HepG2 (cell line): ENCODE measurements around the gene TMEM63B. TPM values are rescaled to one million over a fixed set of nuclear protein-coding genes. Genes with fewer than 3 reads are reported as not detected.

Experiments used
- AKAP8 ChIP-seq: sonication (generic); formaldehyde crosslinking; IDR thresholded peaks from 2 replicates; pipeline ENCODE4 v1.5.1; 2020; ENCODE audit warnings: mild to moderate bottlenecking, missing genetic modification reagents
- ATF1 ChIP-seq: IDR thresholded peaks from 2 replicates; pipeline ENCODE4 v1.6.1; 2016; ENCODE audit warnings: mild to moderate bottlenecking, control low read depth
- ISL2 ChIP-seq: sonication (generic); formaldehyde crosslinking; IDR thresholded peaks from 2 replicates; pipeline ENCODE4 v1.5.0; 2020; ENCODE audit warnings: missing genetic modification reagents
- MTF2 ChIP-seq: sonication (generic); formaldehyde crosslinking; IDR thresholded peaks from 2 replicates; pipeline ENCODE4 v1.5.0; 2020; ENCODE audit warnings: missing genetic modification reagents, borderline replicate concordance
- MXD4 ChIP-seq: IDR thresholded peaks from 2 replicates; pipeline ENCODE4 v1.6.1; 2016; ENCODE audit warnings: mild to moderate bottlenecking, missing biosample characterization, missing genetic modification reagents
- RCOR2 ChIP-seq: IDR thresholded peaks from 2 replicates; pipeline ENCODE4 v1.6.1; 2016; ENCODE audit warnings: missing biosample characterization, missing genetic modification reagents
- SETDB1 ChIP-seq: sonication (generic); formaldehyde crosslinking; IDR thresholded peaks from 2 replicates; pipeline ENCODE4 v1.5.1; 2020; ENCODE audit warnings: missing genetic modification reagents, mild to moderate bottlenecking, borderline replicate concordance
- SIN3B ChIP-seq: fragments of 150-350 bp; IDR thresholded peaks from 2 replicates; pipeline ENCODE4 v1.6.1; 2014; ENCODE audit warnings: low read length
- SMAD9 ChIP-seq: sonication (generic); formaldehyde crosslinking; IDR thresholded peaks from 2 replicates; pipeline ENCODE4 v1.5.1; 2020; ENCODE audit warnings: mild to moderate bottlenecking, missing genetic modification reagents
- ZBTB38 ChIP-seq: sonication (generic); formaldehyde crosslinking; IDR thresholded peaks from 2 replicates; pipeline ENCODE4 v1.5.1; 2020; ENCODE audit warnings: mild to moderate bottlenecking, missing genetic modification reagents
- ZFP62 ChIP-seq: sonication (generic); formaldehyde crosslinking; IDR thresholded peaks from 2 replicates; pipeline ENCODE4 v1.4.0; 2020; ENCODE audit warnings: missing genetic modification reagents
- ZKSCAN8 ChIP-seq: IDR thresholded peaks from 2 replicates; pipeline ENCODE4 v1.6.1; 2016; ENCODE audit warnings: borderline replicate concordance, missing genetic modification reagents, missing compliant biosample characterization
- ZNF317 ChIP-seq: sonication (generic); formaldehyde crosslinking; IDR thresholded peaks from 2 replicates; pipeline ENCODE4 v1.5.0; 2020; ENCODE audit warnings: mild to moderate bottlenecking, missing genetic modification reagents
- ZNF430 ChIP-seq: sonication (generic); formaldehyde crosslinking; IDR thresholded peaks from 2 replicates; pipeline ENCODE4 v1.9.0; 2021; ENCODE audit warnings: mild to moderate bottlenecking, missing genetic modification reagents
- ZNF614 ChIP-seq: IDR thresholded peaks from 2 replicates; pipeline ENCODE4 v1.6.1; 2018; ENCODE audit warnings: missing biosample characterization, missing genetic modification reagents, inconsistent platforms, borderline replicate concordance
- ZNF780A ChIP-seq: sonication (generic); formaldehyde crosslinking; IDR thresholded peaks from 2 replicates; pipeline ENCODE4 v1.8.0; 2022; ENCODE audit warnings: mild to moderate bottlenecking, missing genetic modification reagents, moderate library complexity
- polyA plus RNA-seq, 8 experiments: library from polyadenylated mRNA; depleted of rRNA in 3 of 8; stranded (reverse) in 7 of 8; unstranded in 1 of 8; fragments of >200 nt; fragmentation: Illumina TruSeq in 4 of 8; extraction: Trizol in 4 of 8; gene quantifications; 2 replicates each; pipeline versions ENCODE4 v1.2.1 to v1.2.3, GENCODE V29; 2011 to 2016; ENCODE audit warnings: low read depth in 4 of 8, missing spikeins in 1 of 8, mixed read lengths in 1 of 8; ENCODE audit not compliant: insufficient read depth in 1 of 8
- total RNA-seq, 5 experiments: library from RNA; depleted of rRNA; stranded (reverse); fragments of >200 nt; fragmentation: Illumina TruSeq; extraction: Trizol; gene quantifications; 2 replicates each; pipeline ENCODE4 v1.2.3, GENCODE V29; 2016; ENCODE audit warnings: low read depth in 1 of 5
- TF ChIP-seq, protein P1 (sequence below): sonication (generic); formaldehyde crosslinking; conservative IDR thresholded peaks from 2 replicates; pipeline ENCODE4 v1.5.0; 2020; ENCODE audit warnings: missing genetic modification reagents
- TF ChIP-seq, protein P2 (sequence below): sonication (generic); formaldehyde crosslinking; IDR thresholded peaks from 2 replicates; pipeline ENCODE4 v1.4.0; 2020; ENCODE audit warnings: mild to moderate bottlenecking, missing genetic modification reagents
- TF ChIP-seq, protein P3 (sequence below): sonication (generic); formaldehyde crosslinking; IDR thresholded peaks from 2 replicates; pipeline ENCODE4 v1.4.0; 2020; ENCODE audit warnings: mild to moderate bottlenecking, low read depth, missing genetic modification reagents

The TMEM63B gene
- total and polyA plus RNA-seq, 2 of the 13 experiments (the other 11 are each of a cell fraction or from before 2014, with no cell fraction given): 27.4 to 75.8 TPM

DNA sequence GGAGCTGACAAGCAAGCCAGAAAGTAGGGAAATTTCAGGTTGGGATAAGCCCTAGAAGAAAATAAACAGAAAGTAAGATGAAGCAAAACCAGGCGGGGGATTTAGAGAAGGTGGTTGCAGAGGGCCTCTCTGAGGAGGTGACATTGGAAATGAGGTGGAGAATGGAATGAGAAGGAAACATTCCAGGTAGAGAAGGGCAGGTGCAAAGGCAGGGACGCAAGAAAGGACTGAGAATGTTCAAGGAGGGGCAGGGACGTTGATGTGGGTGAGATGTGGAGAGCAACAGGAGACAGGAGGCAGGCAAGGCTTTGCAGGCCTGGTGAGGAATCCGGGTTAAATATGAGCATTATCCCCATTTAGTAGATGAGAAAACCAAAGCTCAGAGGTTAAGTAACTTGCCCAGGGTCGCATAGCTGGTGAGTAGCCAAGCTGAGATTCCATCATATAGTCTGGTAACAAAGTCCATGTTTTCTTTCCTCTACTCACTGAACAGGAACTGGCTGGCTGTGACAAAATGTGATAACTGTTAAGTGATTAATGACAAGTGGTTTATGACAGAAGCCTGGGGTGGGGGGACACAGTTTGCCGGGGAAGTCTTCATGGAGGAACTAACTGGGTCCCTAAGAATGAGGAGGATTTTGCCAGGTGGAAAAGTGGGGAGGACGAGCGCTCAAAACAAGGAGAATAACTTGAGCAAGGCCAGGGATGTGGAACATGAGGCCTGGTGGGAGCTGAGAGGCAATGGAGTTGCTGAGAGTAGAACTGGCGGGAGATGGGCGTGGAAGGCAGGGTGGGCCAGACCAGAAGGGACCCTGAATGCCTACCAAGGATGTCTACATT lies 32.7 kb upstream of the TMEM63B start (continued):
- TF ChIP-seq, protein P1, sequence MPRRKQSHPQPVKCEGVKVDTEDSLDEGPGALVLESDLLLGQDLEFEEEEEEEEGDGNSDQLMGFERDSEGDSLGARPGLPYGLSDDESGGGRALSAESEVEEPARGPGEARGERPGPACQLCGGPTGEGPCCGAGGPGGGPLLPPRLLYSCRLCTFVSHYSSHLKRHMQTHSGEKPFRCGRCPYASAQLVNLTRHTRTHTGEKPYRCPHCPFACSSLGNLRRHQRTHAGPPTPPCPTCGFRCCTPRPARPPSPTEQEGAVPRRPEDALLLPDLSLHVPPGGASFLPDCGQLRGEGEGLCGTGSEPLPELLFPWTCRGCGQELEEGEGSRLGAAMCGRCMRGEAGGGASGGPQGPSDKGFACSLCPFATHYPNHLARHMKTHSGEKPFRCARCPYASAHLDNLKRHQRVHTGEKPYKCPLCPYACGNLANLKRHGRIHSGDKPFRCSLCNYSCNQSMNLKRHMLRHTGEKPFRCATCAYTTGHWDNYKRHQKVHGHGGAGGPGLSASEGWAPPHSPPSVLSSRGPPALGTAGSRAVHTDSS: no peak
- TF ChIP-seq, protein P2, sequence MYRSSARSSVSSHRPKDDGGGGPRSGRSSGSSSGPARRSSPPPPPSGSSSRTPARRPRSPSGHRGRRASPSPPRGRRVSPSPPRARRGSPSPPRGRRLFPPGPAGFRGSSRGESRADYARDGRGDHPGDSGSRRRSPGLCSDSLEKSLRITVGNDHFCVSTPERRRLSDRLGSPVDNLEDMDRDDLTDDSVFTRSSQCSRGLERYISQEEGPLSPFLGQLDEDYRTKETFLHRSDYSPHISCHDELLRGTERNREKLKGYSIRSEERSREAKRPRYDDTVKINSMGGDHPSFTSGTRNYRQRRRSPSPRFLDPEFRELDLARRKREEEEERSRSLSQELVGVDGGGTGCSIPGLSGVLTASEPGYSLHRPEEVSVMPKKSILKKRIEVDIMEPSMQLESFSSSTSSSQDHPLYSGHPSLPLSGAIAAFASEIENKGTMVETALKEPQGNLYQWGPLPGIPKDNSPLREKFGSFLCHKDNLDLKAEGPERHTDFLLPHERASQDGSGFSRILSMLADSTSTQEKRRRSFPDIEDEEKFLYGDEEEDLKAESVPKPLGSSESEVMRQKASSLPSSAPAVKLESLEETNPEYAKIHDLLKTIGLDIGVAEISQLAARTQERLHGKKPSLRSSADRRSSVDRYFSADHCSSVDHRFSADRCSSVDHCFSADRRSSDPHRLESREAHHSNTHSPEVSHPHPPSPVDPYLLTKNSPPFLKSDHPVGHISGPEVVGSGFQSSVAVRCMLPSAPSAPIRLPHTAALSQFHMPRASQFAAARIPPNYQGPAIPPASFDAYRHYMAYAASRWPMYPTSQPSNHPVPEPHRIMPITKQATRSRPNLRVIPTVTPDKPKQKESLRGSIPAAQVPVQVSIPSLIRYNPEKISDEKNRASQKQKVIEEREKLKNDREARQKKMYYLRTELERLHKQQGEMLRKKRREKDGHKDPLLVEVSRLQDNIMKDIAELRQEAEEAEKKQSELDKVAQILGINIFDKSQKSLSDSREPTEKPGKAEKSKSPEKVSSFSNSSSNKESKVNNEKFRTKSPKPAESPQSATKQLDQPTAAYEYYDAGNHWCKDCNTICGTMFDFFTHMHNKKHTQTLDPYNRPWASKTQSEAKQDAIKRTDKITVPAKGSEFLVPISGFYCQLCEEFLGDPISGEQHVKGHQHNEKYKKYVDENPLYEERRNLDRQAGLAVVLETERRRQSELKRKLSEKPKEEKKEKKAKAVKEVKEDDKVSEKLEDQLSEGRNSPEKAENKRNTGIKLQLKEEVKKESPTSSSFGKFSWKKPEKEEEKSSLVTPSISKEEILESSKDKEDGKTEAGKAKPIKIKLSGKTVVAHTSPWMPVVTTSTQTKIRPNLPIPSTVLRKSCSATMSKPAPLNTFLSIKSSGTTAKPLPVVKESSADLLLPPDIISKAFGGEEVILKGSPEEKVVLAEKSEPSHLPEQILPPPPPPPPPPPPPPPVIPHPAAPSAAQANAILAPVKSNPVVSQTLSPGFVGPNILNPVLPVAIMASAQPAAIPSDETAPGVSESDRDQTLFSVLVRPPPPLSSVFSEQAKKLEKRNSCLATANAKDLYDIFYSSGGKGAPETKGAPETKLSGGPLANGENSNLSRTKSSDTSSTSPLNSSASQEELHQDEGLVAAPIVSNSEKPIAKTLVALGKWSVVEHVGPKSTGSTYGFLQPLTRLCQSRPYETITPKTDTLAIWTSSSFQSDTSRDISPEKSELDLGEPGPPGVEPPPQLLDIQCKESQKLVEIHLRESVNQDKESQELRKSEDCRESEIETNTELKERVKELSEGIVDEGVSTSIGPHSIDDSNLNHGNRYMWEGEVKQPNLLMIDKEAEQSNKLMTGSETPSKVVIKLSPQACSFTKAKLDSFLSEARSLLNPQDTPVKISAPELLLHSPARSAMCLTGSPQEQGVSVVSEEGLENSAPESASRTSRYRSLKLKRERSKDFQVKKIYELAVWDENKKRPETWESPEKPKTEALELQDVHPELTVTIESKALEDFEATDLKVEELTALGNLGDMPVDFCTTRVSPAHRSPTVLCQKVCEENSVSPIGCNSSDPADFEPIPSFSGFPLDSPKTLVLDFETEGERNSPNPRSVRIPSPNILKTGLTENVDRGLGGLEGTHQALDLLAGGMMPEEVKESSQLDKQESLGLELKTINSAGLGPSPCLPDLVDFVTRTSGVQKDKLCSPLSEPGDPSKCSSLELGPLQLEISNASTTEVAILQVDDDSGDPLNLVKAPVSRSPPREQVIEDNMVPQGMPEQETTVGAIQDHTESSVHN: no peak
- peak; percentile 100 for TF ChIP-seq RCOR2 (CRISPR knock-in tag)
- peak; percentile 63 for TF ChIP-seq ZNF317 (CRISPR knock-in tag)
- TF ChIP-seq ZBTB38 (CRISPR knock-in tag): no peak
- TF ChIP-seq MTF2 (CRISPR knock-in tag): no peak
- no peak; the same call in 1 of the 2 replicates for TF ChIP-seq ZNF430
- TF ChIP-seq SIN3B: no peak
- TF ChIP-seq SETDB1 (CRISPR knock-in tag): no peak
- peak; percentile 50; the same call in 1 of the 2 replicates for TF ChIP-seq AKAP8 (CRISPR knock-in tag)
- TF ChIP-seq ZNF614 (CRISPR knock-in tag): peak; percentile 94
- peak; percentile 46; the same call in 1 of the 2 replicates for TF ChIP-seq ZKSCAN8 (CRISPR knock-in tag)
- TF ChIP-seq ZNF780A: no peak
- TF ChIP-seq SMAD9: no peak
- no peak for TF ChIP-seq MXD4 (CRISPR knock-in tag)
- 0 out of 2 replicates have a peak, but pooled peaks have one; percentile 28 for TF ChIP-seq ATF1 (CRISPR knock-in tag)
- TF ChIP-seq ZFP62: no peak
- TF ChIP-seq, protein P3, sequence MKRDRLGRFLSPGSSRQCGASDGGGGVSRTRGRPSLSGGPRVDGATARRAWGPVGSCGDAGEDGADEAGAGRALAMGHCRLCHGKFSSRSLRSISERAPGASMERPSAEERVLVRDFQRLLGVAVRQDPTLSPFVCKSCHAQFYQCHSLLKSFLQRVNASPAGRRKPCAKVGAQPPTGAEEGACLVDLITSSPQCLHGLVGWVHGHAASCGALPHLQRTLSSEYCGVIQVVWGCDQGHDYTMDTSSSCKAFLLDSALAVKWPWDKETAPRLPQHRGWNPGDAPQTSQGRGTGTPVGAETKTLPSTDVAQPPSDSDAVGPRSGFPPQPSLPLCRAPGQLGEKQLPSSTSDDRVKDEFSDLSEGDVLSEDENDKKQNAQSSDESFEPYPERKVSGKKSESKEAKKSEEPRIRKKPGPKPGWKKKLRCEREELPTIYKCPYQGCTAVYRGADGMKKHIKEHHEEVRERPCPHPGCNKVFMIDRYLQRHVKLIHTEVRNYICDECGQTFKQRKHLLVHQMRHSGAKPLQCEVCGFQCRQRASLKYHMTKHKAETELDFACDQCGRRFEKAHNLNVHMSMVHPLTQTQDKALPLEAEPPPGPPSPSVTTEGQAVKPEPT: no peak
- TF ChIP-seq ISL2 (CRISPR knock-in tag): peak; percentile 85
